GM12864 (cell line): ENCODE measurements around the gene GSTO2.

Source experiments
- DNase-seq: peaks from one replicate; pipeline ENCODE4 v3.0.0-alpha.2; 2011; ENCODE audit warnings: low read depth
- H3K4me3 ChIP-seq: 2 replicates; pipeline ENCODE4 v1.5.1; 2011; ENCODE audit warnings: mild to moderate bottlenecking, low read depth, low read length, control low read depth
- CTCF ChIP-seq: IDR thresholded peaks from 2 replicates; pipeline ENCODE4 v1.5.1; 2011; ENCODE audit warnings: low read depth, mild to moderate bottlenecking, moderate library complexity, low read length, control low read depth, inconsistent platforms; ENCODE audit errors: missing control alignments

The GSTO2 gene

GRCh38 chr10:104334965-104335650 is 66.1 kb downstream of the GSTO2 start:
- H3K4me3 ChIP-seq: no peak overlapping the region
- no peak for DNase-seq
- no peak for TF ChIP-seq CTCF

- TF ChIP-seq CTCF: no peak
- H3K4me3 ChIP-seq: peak overlapping the region; percentile 90
- DNase-seq: no peak
Observed at GRCh38 chr10:104336821-104337467, 68.0 kb downstream of the GSTO2 start.

GRCh38 chr10:104337521-104337984 is 68.6 kb downstream of the GSTO2 start:
- DNase-seq: no peak
- TF ChIP-seq CTCF: no peak
- H3K4me3 ChIP-seq: peak overlapping the region; percentile 90

- peak; percentile 41 for TF ChIP-seq CTCF
- H3K4me3 ChIP-seq: peak within 1 kb of the TSS; percentile 90
- no peak for DNase-seq
Observed at GRCh38 chr10:104337985-104338735, 69.2 kb downstream of the GSTO2 start, which contains the start of gene ITPRIP. Gene ITPRIP (minus strand): TSS chr10:104338465. CDS start chr10:104316051, 22,414 bp downstream.

- TF ChIP-seq CTCF: no peak
- no peak for DNase-seq
- H3K4me3 ChIP-seq: no peak overlapping the region; the same call in 1 of the 2 replicates
Observed at GRCh38 chr10:104339469-104340110, 70.6 kb downstream of the GSTO2 start.

- H3K4me3 ChIP-seq: no peak overlapping the region
- TF ChIP-seq CTCF: no peak
- DNase-seq: no peak
Observed at GRCh38 chr10:104340111-104340526, 71.1 kb downstream of the GSTO2 start.
